Kasumi-1 (cell line): ENCODE data around the gene ITGA8.
"Not testable (repeated sequence)": the region's sequence is repeated elsewhere in the genome, so short reads cannot be mapped to it uniquely, and the experiment has no call there.

Experiments used
- DNase-seq, 2 experiments: peaks; one replicate each; lab custom pipeline; 2025; lab: John Stamatoyannopoulos, UW

ITGA8 gene

DNA sequence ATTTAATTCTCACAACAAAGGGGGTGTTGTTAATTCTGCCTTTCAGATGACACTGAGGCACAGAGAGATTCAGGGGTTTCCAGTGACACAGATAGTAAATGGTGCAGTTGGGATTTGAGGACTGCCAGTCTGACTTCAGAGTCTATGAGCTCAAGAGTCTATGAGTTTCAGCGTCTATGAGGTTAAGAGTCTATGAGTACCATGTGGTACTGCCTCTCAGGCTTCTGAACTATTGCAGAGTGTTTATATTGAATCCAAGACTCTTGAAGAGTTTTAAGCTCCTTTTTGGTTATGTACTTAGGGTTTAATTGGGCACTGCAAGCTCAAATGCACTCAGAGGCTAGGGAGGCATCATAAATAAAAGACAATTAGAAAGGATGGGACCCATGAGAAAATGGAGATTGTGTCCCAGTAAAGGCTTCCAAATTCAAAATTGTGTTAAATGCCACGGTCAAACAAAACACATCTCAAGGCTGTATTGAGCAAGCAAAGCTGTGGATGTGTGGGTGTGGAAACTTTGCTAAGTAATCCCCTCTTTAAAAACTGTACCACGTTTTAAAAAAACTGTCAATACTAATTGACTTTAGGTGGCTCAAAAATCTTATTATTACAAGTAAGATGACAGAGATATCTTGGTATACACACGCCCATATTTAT, 224.7 kb downstream of the ITGA8 start:
- DNase-seq, result no peak

DNA sequence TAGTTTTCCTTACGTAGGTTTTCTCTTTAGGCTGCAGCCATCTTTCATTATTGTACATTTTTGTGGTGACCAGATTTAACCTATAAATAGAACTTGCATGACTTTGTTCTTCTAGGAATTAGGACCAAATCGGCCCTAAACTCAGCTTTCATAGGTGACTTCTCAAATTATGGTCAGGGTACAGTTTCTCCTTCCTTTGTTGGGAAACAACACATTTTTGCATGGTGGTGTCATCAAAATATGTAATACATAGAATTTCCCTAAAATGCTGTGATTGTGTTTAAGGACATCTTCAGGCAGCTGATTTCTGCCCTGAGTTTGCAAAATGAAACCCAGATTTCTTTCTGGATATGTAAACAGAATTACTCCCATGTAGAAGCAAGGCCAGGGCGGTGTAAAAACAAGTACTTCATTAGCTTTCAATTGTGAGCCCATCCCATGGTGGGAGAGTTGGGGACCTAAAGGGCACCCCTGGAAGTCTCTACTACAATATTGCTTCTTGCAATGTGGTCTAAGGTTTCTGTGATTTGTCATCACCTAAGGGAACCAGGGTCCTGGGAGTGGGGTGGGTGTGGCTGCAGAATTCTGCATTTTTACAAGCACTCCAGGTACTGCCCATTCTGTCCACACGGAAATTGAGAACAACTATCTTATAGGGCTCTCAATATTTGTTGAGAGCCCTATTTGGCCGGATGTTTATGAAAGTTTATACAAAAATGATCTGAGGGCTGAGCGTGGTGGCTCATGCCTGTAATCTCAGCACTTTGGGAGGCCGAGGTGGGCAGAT, 227.7 kb downstream of the ITGA8 start:
- DNase-seq, result no peak

DNA sequence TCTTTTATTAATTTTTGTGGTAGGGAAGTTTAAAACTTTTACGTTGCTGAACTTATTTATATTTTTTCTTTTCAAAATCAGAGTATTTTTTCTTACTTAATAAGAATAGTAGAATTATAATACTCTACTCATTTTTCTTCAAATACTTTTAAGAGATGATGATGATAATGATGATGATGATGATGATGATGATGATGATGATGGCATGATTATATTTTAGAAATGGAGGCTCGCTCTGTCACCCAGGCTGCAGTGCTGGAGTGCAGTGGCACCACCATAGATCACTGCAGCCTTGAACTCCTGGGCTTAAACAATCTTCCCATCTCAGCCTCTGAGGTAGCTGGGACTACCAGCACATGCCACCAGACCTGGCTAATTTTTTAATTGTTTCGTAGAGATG, 230.3 kb downstream of the ITGA8 start:
- DNase-seq, result no peak

DNA sequence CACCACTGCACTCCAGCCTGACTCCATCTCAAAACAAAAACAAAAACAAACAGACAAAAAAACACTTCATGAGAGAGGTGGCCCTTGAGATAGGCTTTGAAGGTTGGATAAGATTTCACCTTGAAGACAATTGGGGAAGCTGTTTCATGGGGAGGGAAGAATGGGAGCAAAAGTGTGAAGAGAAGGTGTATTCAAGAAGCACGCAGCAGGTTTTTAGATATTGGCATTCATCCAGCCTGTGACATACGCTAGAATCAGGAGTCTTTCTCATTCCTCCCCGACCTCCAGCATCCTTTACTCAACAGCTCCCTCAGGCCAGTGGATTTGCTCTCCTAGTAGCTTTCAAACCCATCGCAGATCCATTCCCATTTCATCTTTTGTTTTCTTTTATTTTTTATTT, 232.3 kb downstream of the ITGA8 start:
- DNase-seq, result no peak

DNA sequence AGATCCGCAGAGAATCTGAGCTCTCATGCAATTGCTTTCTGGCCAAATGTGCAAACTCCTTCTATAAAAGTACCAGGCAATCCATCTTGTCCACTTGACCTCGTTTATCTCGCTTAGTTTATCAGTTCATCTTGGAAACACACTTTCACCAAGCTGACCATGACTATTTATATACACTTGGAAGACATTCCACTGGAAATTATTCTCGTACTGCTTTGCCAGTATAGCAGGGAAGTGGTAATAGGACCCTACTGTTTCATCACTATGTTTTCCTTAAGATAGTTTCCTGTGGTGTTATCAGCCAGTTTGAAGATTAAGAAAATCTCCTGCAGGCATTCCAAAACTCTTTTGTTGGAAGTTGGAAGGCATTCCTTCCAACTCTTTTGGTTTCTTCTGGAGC, 233.3 kb downstream of the ITGA8 start:
- DNase-seq, result no peak

DNA sequence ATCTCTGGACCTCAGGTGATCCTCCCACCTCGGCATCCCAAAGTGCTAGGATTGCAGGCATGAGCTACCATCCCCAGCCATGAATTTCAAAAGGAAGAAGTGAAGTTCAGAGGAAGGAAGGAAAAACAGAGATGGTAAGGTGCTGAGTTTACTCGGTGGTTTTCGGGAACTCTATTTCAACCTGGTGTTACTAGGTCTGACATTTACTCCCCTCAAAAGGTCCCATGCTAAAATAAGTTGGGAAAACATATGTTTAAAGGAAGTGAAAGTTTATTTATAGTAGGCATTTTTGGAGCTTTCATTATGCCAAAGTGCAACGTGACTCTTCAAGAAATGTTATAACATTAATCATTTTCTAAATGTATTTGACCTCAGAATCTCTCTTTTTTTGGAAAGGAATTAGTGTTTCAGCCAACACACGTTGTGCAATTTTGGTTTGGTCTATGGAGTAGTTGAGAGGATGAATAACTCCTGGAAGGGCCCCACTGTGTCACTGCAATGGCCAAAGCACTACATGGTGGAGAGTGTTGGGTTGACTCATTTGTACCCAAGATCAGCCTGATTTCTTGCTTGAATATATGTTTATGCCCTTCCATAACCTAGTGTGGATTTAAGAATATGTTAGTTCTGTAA, 233.9 kb downstream of the ITGA8 start:
- no peak for DNase-seq

DNA sequence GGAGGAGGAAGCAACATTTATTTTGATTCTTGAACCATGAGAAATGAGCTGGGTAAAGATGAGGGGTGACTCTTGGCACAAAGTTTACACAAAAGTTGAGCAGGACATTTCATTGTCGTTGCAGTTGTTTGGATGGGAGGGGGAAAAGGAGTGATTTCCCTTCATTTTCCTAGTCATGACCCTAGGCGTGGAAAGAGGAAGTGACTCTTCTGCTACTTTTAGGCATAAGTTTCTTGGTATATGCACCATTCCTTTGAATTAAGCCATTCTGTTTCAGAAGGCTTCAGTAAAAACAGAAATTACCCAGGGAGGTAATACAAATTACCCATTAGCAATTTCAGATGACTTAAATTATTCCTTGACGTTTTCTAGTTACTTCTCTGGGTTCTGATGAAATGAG, 234.7 kb downstream of the ITGA8 start:
- no peak for DNase-seq

DNA sequence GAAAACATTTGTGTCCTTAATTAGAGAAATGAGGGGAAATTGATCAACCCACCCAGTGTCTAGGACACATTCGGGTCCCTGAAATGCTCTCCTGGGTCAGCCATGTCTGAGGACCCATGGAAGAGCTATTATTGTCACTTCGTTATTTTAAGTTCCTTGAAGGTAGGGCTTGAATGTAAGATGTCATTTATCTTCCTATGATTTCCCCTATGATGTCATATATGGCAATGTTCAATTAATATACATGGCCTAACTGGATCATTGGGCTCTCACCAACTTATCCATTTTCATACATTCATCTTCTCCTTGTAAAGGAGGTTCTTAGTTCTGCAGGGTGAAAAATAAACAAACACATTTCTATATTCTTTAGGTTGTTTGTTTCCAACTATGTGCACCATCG, 235.6 kb downstream of the ITGA8 start:
- DNase-seq, result no peak

DNA sequence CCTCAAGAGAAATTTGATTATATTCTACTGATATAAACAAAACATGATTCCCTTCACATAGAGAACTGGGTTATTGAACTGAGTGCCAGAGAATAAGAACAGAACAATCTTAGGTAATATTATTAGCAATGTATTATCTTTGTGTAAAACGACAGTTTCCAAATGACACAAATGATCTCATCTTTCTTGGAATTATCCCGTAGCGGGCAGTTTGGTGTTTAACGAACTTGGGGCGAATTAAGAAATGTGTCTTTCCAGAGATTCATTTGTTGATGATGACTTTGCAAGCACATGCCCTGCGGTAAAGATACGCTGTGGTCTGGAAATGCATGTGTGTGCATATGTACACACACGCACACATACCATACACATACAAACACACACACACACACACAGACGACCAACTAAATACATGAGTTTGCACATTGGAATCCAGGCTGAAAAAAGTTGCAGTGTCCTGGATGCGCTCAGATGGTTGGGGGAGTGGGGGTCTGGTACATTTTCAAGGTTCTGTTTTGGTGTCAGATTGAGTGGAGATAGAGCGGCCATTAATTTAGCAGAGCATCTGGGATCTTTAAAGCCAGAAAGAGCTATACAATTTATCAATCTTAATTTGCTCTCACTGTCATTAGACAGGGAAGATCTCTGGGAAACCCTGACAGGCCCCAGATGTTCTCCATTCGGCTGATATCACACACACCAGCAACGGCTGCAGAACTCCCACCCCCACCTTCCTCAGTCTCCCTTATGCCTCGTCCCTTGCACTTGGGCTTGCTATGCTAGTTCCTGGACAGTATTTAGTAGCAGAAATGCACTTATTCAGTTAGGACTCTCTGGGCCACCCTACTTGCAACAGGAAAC, 236.3 kb downstream of the ITGA8 start:
- no peak for DNase-seq

DNA sequence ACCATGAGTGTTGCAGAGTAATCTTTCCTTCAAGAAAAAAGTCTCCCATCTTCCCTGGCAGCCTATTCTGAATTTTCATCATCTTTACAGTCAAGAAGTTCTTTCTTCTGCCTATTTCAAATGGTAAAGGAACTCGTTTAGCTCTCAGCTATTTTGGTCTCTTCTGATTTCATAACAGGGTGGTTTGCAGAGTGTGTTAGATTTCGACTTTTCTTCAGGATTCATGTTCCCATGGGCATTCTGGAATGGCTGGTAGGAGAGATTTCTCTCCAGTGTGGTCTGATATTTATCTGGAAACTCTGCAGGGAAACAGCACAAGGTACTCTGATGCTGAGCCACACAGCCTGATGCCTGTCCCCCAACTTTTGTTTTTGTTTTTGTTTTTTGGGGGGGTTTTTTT, 237.6 kb downstream of the ITGA8 start:
- no peak for DNase-seq

DNA sequence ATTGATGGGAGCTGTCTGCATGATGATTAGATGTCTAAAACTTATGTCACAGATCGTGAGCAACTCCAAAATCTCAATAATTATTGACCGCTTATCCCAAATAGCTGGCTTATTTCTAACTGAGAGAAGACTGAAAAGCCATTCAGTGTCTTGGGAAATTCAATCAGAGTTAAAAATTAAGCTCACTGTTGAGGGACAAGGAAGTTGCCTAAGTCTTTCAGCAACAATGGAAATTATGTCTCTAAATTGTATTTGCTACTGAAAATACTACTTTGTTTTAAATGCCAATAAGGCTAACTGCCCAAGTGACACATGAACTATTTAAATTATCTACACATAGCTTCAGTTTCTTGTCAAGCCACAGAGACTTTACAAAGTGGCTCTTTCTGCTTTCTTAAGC, 240.8 kb downstream of the ITGA8 start:
- no peak for DNase-seq

DNA sequence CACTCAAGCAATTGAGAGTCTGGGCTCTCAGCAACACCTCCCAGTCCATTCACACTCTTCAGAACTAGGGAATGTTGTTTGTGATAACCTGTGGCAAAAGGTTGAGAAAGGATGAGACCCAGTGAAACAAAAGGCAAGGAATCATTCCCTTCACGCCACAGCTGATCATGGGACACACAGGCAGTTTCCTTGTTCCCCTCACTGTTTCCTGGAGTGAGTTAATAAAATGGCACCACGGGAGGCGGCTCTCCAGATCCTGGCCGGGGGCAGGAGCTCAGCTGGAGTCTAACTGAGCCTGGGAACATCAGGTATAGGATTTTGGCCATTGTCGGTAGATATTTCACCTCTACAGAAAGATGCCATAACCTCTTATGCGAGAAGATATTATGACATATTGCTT, 241.3 kb downstream of the ITGA8 start:
- no peak for DNase-seq

DNA sequence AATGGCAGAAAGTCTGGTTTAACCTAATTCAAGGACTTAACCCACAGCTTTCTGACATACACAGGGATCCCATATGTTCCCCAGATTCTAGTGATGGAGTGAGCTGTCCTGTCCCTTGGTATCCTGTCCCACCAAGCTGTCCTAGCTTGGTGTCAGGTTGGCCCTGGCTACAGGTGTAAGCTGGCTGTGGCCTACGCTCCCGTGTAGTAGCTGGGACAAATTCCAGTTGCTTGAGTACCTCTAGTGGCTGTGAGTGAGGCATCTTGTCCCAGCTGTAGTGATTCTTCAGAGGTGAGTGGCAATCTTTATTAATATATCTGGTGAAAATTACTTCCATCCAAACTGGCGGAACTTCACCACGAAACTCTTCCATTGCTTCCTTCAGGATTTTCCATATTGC, 243.4 kb downstream of the ITGA8 start:
- DNase-seq, result no peak

DNA sequence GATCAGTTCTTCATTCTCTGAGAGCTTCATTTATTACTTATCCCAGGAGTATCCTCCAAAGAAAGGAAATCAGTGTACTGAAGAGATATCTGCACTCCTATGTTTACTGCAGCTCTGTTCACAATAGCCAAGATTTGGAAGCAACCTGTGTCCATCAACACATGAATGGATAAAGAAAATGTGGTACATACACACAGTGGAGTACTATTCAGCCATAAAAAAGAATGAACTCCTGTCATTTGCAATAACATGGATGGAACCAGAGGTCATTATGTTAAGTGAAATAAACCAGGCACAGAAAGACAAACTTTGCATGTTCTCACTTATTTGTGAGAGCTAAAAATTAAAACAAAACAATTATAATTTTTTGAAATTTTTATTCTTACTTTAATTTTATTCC, 244.3 kb downstream of the ITGA8 start:
- DNase-seq, result not testable (repeated sequence)

DNA sequence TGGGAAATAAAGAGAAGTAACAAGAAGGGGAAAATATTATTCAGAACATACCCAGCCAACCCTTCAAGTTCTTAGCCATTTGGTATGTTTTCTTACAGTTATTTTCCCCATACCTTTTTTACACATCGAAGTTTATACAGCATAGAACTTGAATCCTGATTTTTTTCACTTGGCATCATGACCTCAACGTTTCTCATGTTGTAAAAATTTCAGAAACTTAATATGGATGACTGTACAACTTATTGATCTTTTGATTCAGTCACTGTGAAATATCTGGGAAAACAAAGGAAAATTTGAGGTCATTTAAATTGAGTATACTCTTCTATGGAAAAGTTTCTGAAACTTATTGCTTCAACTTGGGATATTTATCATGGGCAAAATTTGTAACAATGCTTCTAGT, 245.1 kb downstream of the ITGA8 start:
- no peak for DNase-seq

DNA sequence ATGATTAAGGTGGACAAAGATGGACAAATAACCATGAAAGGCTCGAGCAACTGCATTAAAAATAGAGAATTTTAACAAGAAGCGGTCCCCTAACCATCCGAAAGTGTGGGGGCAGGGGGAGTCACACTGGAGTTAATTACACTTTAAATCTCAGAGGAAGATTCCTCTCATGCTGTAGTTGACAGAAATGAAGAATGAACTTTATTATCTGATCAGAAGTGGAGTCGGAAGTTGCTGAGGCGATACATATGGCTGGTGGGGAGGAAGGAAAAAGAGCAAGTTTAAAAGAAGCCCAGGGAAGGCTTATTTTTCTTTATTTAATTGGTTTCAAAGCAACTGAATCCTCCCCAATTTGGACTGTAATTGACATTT, 246.3 kb downstream of the ITGA8 start:
- DNase-seq, result no peak

DNA sequence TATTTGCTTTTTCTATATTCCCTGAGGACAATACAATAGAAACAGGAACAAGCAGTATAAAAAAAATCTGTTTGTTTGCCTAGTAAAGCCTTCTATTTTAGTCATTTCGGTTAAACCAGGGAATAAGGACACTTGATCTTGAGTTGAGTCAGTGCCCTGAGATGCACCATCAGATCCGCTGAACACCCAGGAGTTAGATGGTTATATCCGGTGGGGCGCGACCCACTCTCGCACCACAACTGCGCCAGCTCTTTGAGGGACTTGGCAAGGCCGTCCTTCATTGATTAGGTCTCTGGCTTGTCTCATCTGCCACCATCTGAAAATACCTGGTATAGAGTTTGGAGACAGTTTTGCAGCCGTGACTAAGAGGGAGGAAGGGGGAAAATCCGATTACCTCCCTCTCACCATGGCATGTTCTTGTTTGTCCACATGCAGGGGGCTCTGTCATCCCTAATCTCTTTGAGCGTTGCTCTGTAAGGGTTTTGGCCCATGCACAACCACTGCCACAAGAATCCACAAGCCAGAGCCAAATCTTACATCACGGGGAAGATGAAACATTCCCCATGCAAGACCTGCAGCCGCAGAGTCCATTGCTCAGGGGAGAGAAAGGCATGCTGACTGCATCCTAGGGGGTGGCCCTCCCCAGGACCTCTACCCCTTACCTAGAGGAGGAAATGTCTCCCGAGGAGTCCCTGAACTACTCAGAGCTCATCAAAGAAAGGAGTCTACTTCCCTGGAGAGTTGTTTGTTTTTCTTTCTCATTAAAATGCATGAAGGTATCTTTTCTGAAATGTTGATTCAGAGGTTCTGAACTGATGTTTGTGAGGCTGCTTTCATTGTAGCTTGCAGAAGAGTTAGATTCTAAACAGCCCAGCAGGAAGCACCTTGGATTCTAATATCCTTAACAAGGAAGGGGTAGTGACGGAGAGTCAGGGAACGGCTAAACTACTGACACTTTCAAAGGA, 247.0 kb downstream of the ITGA8 start:
- DNase-seq, result no peak

DNA sequence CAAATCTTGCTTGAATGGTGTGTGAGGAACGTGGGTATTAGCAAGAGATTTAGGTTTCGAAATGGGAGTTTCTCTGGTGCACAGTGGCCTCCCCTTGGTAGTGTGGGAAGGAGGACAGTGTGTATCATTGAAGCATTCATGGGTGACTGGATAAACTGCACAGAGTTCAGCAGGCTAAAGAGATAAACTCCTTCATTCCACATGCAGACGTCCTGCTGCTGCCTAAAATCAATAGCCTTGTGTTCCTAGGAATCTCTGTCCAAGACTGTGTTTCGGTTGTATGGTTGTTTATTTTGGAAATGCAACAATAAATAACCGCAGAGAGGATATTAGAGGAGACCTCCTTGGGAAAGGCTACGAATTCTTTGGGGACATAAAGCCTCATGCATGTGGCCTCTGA, 247.7 kb downstream of the ITGA8 start:
- no peak for DNase-seq

DNA sequence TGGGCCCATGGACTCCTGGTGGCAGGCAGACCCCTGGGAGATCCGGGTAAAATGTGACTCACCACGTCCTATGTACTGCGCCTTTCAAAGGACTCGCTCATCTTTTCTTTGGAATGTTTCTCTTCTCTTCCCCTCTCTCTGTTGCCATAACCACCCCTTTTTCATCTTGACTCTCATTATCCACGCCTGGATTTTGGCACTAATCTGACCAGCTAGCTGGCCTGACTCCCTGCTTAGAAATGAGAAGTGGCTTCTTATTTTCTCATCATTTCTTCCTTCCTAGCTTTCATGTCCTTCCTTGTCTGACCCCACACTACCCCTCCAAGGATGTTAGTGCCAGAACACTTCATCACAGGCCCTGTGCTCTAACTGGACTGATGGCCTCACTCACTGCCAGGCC, 250.6 kb downstream of the ITGA8 start:
- no peak for DNase-seq

DNA sequence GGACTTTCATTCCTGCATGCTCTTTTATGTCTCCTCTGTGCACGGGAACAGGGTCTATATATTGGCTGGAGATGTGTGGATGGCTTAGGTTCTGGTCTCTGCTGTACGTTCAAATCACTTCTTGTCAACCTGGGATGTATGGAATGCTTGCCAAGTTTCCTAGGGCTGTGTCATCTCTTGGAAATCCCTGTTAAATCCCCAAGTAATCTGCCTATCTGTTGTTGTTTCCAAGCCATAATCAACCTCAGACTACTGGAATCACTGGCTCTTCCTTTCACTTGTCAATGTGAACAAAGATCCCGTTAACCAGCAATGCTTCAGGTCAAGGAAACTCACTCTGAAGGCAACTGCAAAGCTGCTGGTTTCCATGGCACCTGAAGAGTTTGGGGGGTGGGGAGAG, 255.3 kb downstream of the ITGA8 start:
- DNase-seq, result no peak
